Right cardiac atrium (tissue), 5 donors: ENCODE data around the gene RALGPS1. TPM values are rescaled to one million over a fixed set of nuclear protein-coding genes. Genes with fewer than 3 reads are reported as not detected.

Experiments
- ATAC-seq, 2 donors: fragments of 200-7000 bp; cut with Tn5 transposase; one replicate each; pipeline versions ENCODE4 v1.8.0 to v1.9.1; 2020; ENCODE audit warnings: moderate library complexity in 2 of 2, mild to moderate bottlenecking in 1 of 2
- DNase-seq, 3 donors: peaks; one replicate each; pipeline ENCODE4 v3.0.0-alpha.2; 2020
- H3K27ac ChIP-seq: one replicate; pipeline ENCODE4 v1.5.1; 2013; ENCODE audit warnings: mild to moderate bottlenecking, low read length, control low read depth, moderate library complexity
- H3K27me3 ChIP-seq: one replicate; pipeline ENCODE4 v1.6.1; 2013; ENCODE audit not compliant: control insufficient read depth, insufficient read depth
- H3K4me1 ChIP-seq: one replicate; pipeline ENCODE4 v1.6.1; 2013; ENCODE audit warnings: low read length; ENCODE audit not compliant: control insufficient read depth, insufficient read depth
- H3K4me3 ChIP-seq: one replicate; pipeline ENCODE4 v1.5.1; 2013; ENCODE audit warnings: low read length, control low read depth
- H3K9me3 ChIP-seq: one replicate; pipeline ENCODE4 v1.6.1; 2013; ENCODE audit warnings: low read length; ENCODE audit not compliant: control insufficient read depth
- WGBS: extraction: QIAGEN DNeasy Blood & Tissue Kit; methylation state at CpG from one replicate; pipeline ENCODE4 v1.1.7; 2013; 5-methylcytosine and 5-hydroxymethylcytosine counted together
- intact Hi-C, 4 donors: fragments of 100-400 bp; cut with DNase I; formaldehyde crosslinking; loops; one replicate each; pipeline versions ENCODE4 v1.11.0 to v1.14.0; 2022 to 2023
- polyA plus RNA-seq: library from polyadenylated mRNA; stranded (reverse); fragments of 200-250 nt; gene quantifications from one replicate; pipeline ENCODE4 v1.2.3, GENCODE V29; 2013
- total RNA-seq, 4 donors: library from RNA; stranded (reverse); fragmentation: NEBNext Ultra II Directional; extraction: Animal tissue kit (Norgen Biotek cat#: 25700); gene quantifications; one replicate each; pipeline ENCODE4 v1.2.1, GENCODE V29; 2021
- donor health status: healthy with polysubstance abuse.
- donor health status: DM: no; HTN: yes; CAD: no.
- donor health status: DM: no; HTN: no; CAD: no.
- donor health status: DM: no; HTN: yes; CAD: no; lungs with severe emphysema.
- donor health status: DM: yes; HTN: yes; CAD: no.

Gene RALGPS1
- total and polyA plus RNA-seq, 5 donors: 10.8 to 19.5 (median 16.3) TPM

DNA sequence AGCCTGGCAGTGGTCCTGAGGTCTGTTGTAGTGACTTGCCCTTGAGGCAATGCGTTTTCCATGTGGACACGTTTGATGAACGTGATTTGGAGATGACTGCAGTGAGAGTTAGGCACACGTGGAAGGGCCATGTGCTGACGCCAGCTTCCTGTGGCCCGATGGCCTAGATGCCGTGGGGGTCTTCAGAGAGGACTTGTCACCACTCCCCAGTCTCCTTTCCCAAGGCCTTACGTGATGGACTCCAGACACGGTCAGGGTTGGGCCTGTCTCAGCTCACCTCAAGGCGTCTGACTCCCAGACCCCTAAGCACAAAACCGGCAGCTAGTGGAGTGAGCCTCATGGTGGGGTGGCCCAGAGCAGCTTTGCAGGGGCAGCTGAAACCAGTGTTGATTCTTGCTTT is 115.0 kb downstream of the RALGPS1 start:
- H3K27ac ChIP-seq: no peak overlapping the region
- 91% methylated on average over 11 of the region's 11 CpGs for WGBS
- peaks cover 3% of the 10 kb centered on the region for H3K4me1 ChIP-seq
- no peaks in the 10 kb centered on the region for H3K27me3 ChIP-seq
- no peak overlapping the region for H3K4me3 ChIP-seq
- no peaks in the 10 kb centered on the region for H3K9me3 ChIP-seq
- intact Hi-C loops: no loop called here
- ATAC-seq: no peak
- no peak for DNase-seq

DNA sequence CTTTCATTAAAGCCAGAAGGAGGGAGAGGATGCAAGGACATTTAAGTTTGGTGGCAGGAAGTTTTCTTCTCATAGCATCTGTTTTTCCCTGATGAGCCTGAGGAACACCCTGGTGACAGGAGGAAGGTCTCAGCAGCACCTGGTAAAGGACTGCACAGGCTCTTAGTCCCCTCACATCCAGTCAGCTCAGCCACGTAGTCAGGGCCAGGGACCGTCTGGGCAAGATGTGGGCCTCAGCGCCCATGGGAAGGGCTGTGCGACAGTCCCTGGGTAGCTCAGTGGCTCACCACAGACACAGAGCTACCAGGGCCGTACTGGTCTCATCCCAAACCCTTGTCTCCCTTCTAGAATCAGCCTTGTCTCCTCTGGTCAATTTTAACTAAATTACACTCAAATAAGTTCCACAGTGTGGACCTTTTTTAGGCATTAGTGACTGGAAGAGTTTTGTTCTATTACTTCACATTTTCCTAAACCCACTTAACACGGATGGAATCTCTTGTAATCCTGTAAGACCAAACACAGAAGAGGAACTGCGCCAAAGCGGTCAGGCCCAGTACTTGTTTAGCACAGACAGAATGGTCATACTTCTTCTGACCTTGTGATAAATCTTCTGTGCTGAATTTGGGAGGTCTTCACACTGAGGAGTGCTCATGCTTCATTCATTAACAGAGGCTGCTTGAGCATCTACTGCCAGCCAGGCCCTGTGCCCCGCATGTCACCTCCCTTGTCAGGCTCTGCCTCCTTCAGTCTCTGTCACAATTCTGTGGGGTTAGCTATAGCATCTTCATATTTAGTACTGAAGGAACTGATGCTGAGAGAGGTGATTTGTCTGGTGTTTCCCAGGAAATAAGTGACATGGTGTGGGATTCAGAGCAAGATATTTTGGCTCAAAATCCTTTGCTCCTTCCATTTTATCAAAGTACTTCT is 116.5 kb downstream of the RALGPS1 start:
- no peak for ATAC-seq
- intact Hi-C loops: no loop called here

DNA sequence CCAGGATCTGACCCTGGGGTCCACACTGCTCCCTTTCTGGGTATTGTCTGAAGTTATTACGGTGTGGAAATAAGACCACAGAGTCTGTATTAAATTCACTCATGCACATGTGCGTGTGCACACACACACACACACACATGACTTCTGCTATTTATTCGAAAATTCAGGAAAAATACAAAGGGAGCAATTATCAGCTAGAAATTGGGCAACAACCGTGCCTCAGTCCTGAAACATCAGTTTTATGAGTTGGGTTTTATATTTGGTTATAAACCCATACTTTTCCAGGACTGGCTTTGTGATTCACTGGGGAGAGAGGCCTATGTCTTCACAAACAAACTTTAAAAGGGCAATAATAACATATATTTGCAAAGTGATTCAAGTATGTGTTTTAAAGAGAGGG is 117.7 kb downstream of the RALGPS1 start:
- ATAC-seq (no peak), DNase-seq (no peak)
- H3K4me1 ChIP-seq: peaks cover 7% of the 10 kb centered on the region
- H3K27ac ChIP-seq: no peak overlapping the region
- 89% methylated on average over 4 of the region's 4 CpGs for WGBS
- H3K9me3 ChIP-seq: no peaks in the 10 kb centered on the region
- intact Hi-C loops: no loop called here
- no peaks in the 10 kb centered on the region for H3K27me3 ChIP-seq
- no peak overlapping the region for H3K4me3 ChIP-seq

More for the DNA sequence above, 116.5 kb downstream of the RALGPS1 start:
- no peak overlapping the region for H3K27ac ChIP-seq
- H3K9me3 ChIP-seq: no peaks in the 10 kb centered on the region
- peaks cover 7% of the 10 kb centered on the region for H3K4me1 ChIP-seq
- no peak overlapping the region for H3K4me3 ChIP-seq
- H3K27me3 ChIP-seq: no peaks in the 10 kb centered on the region
- DNase-seq: no peak
- WGBS: 97% methylated on average over 9 of the region's 9 CpGs

DNA sequence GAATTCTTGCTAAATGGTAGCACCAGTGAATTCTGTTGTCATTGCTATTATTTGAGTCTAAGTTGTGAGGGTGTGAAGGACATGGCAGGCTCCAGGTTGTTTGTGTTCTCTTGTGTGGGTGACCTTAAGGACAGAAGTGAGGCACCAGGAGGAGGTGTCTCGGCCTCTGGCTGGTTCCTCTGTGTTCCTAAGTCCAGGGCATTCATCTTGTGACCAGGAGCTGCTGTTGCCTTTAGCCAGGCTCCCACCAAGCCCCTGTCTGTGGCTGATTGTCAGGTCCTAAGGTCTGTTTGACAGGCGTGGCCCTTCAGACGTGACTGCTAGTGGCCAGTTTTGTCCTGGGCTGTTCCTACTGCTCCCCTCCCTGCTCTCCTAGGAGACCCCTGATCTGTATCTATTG is 118.5 kb downstream of the RALGPS1 start:
- intact Hi-C loops: no loop called here
- H3K9me3 ChIP-seq: no peaks in the 10 kb centered on the region
- no peaks in the 10 kb centered on the region for H3K27me3 ChIP-seq
- no peak overlapping the region for H3K4me3 ChIP-seq
- no peak overlapping the region for H3K27ac ChIP-seq
- H3K4me1 ChIP-seq: peaks cover 7% of the 10 kb centered on the region
- ATAC-seq (no peak), DNase-seq (no peak)
- WGBS: 94% methylated on average over 3 of the region's 3 CpGs

DNA sequence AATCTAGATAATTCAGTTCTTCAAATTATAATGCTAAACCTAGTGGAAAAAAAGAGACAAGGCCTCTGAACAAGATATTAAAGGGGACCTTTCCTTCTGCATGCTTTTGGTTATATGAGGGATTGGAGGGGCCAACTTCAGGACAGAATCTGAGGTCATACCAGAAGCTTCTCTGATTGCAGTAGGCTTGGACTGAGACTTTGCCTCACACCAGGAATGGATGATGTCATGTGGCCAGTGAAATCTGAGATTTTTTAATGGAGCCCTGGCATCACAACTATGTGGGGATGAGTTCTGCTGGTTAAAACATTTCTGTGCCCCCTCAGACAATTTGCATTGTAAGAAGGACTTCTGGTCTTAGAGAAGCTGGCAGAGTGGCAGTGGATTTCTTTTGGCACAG is 119.2 kb downstream of the RALGPS1 start:
- DNase-seq (no peak), ATAC-seq (peak in 1 of 2 donors; percentile 9)
- intact Hi-C loops: no loop called here
- Histone ChIP-seq H3K4me1 (peaks cover 7% of the 10 kb centered on the region), H3K9me3 (no peaks in the 10 kb centered on the region), H3K27me3 (no peaks in the 10 kb centered on the region), H3K4me3 (no peak overlapping the region), H3K27ac (no peak overlapping the region)

DNA sequence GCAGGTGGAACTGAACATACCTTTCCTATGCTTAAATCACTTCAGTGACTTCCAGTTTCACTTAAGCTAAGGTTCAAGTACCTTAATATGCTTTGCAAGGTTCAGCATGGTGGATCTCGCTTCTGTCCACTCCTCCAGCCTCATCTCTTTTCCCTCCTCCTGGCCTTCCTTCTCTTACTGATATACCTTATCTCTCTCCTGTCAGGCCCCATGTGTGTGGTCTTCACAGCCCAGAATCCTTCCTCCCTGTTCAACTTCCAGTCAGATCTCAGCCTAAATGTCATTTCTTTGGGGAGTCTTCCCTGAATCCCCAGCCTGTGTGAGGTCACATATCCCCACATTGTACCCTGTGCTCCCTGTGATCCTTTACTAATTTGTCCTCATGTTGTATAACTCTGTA is 120.1 kb downstream of the RALGPS1 start:
- Histone ChIP-seq H3K9me3 (no peaks in the 10 kb centered on the region), H3K4me1 (peaks cover 7% of the 10 kb centered on the region), H3K27ac (peak overlapping the region; percentile 86), H3K27me3 (no peaks in the 10 kb centered on the region), H3K4me3 (no peak overlapping the region)
- ATAC-seq (no peak), DNase-seq (no peak)
- intact Hi-C loops: no loop called here
- WGBS: 100% methylated on average over 1 of the region's 1 CpG

DNA sequence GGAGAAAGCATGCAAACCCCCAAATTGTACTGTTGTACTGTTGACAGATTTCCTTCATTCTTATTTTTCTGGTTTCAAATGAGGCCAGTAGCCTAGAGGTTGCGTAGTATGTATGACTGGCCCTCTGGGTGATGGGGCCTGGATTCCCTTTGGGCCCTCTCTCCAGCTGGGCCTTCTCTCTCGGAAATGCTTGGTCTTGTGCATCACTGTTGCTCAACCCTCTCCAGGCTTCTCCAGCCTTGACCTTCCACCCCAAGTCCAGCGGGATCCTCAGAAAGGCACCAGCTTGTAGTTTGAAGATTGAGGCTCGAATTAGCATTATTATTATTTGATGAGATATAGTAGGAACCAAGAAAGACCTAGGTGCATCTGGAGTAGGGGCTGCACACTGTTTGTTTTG is 120.8 kb downstream of the RALGPS1 start:
- DNase-seq: peak; percentile 83 to 85 (median 84)
- H3K9me3 ChIP-seq: no peaks in the 10 kb centered on the region
- 62% methylated on average over 4 of the region's 4 CpGs for WGBS
- H3K4me3 ChIP-seq: no peak overlapping the region
- peak overlapping the region; percentile 86 for H3K27ac ChIP-seq
- intact Hi-C loops: no loop called here
- peak; percentile 90 to 92 for ATAC-seq
- peaks cover 7% of the 10 kb centered on the region for H3K4me1 ChIP-seq
- no peaks in the 10 kb centered on the region for H3K27me3 ChIP-seq

DNA sequence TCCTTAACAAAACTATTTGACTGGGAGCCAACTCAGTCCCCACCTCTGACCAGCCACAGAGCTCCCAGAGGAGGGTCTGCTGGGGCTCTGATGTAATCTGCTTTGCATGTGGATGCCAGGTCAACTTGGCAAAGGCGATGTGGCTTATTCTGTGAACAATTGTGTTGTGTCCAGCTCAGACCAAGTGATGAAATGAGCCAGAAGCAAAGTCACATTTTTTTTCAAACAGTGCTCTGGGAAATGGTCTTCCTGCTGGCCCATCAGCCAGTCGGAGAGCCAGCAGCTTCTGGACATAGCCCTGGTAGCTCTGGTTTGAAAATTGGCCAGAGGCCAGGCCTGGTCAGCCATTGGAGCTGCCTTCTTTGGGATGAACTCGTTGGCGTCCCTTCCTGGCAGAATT is 121.4 kb downstream of the RALGPS1 start:
- H3K27me3 ChIP-seq: no peaks in the 10 kb centered on the region
- intact Hi-C loops: no loop called here
- no peaks in the 10 kb centered on the region for H3K9me3 ChIP-seq
- peak; percentile 88 to 92 for ATAC-seq
- H3K27ac ChIP-seq: peak overlapping the region; percentile 15
- H3K4me1 ChIP-seq: peaks cover 7% of the 10 kb centered on the region
- H3K4me3 ChIP-seq: no peak overlapping the region
- peak; percentile 87 to 92 (median 87) for DNase-seq
- WGBS: 44% methylated on average over 4 of the region's 4 CpGs

DNA sequence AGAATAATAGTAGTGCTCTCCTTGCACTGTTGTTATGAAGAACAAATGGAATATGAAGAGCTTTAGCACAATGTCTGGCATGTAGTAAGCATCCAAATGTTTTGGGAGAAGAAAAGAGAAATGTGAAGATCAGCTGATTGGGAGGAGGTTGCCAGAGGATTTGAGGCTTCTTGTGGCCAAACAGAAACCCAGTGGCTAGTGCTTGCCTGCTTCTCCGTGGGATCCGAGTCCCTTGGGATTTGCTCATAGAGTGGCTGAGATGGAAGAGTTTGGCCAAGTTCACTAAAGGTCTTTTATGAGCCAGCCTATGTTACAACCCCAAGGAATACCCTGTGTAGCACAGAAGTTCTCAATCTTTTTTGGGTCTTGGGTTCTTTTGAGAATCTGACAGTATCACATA is 121.9 kb downstream of the RALGPS1 start:
- peak; percentile 4 to 28 for ATAC-seq
- no peaks in the 10 kb centered on the region for H3K27me3 ChIP-seq
- intact Hi-C loops: no loop called here
- DNase-seq: no peak
- H3K4me3 ChIP-seq: no peak overlapping the region
- peaks cover 7% of the 10 kb centered on the region for H3K4me1 ChIP-seq
- no peaks in the 10 kb centered on the region for H3K9me3 ChIP-seq
- 69% methylated on average over 2 of the region's 2 CpGs for WGBS
- H3K27ac ChIP-seq: peak overlapping the region; percentile 53

DNA sequence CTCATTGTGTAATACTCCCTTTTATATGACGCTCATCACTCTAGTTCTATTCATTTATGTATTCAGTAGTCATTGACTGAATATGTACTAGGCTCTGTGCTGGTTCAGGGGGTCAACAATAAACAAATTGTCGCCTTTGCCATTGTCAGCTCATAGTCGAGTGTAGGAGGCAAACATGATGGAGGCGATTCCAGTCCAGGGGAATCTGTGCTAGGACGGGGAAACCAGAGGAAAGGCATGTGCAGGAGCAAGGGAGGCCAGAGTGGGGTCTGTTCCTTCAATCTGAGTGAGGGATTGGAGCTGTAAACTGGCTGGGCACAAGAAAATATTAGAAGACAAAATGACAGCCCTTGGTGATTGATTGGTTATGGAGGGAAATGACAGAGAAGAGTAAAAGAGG is 123.9 kb downstream of the RALGPS1 start:
- no peak for ATAC-seq
- intact Hi-C loops: no loop called here
- 93% methylated on average over 5 of the region's 5 CpGs for WGBS
- no peaks in the 10 kb centered on the region for H3K9me3 ChIP-seq
- H3K4me1 ChIP-seq: peaks cover 4% of the 10 kb centered on the region
- no peak for DNase-seq
- no peak overlapping the region for H3K4me3 ChIP-seq
- H3K27me3 ChIP-seq: no peaks in the 10 kb centered on the region
- H3K27ac ChIP-seq: no peak overlapping the region

DNA sequence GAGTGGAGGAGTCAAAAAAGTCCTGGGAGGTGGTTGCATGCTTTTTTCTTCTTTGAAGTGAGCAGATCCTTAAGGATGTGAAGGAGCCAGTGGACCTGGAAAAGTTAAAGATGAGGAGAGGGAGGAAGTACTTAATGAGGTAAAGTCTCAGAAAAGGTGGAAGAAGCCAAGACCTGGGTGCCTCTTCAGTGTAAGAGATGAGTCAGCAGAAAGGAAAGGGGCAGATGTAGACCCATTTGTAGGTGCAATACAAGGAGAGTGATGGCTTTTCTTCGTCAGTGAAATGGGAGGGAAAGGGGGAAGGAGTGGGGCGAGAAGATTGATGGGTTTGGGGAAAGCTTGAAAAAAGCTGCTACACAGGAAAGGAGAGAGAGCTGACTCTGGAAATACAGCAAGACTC is 124.9 kb downstream of the RALGPS1 start:
- intact Hi-C loops: no loop called here
- 96% methylated on average over 2 of the region's 2 CpGs for WGBS
- Histone ChIP-seq H3K4me3 (no peak overlapping the region), H3K27me3 (no peaks in the 10 kb centered on the region), H3K27ac (no peak overlapping the region), H3K4me1 (peaks cover 4% of the 10 kb centered on the region), H3K9me3 (no peaks in the 10 kb centered on the region)
- ATAC-seq (no peak), DNase-seq (no peak)
